Umbilical cord (tissue), 2 donors: ENCODE data around the gene MSI2. TPM values are rescaled to one million over a fixed set of nuclear protein-coding genes. Genes with fewer than 3 reads are reported as not detected.
A peak's percentile ranks its signal among the peaks of the same experiment; 100 is the strongest.

Experiments used
- DNase-seq: peaks from one replicate; pipeline ENCODE4 v3.0.0-alpha.2; 2015; ENCODE audit warnings: low spot score
- total RNA-seq: library from RNA; depleted of rRNA; stranded (reverse); fragments of >200 nt; gene quantifications from one replicate; pipeline ENCODE4 v1.2.3, GENCODE V29; 2014; ENCODE audit warnings: low replicate concordance; ENCODE audit not compliant: insufficient read depth

Gene MSI2
- total RNA-seq, 1 donor from 2014 or later = 62.6 TPM

DNA sequence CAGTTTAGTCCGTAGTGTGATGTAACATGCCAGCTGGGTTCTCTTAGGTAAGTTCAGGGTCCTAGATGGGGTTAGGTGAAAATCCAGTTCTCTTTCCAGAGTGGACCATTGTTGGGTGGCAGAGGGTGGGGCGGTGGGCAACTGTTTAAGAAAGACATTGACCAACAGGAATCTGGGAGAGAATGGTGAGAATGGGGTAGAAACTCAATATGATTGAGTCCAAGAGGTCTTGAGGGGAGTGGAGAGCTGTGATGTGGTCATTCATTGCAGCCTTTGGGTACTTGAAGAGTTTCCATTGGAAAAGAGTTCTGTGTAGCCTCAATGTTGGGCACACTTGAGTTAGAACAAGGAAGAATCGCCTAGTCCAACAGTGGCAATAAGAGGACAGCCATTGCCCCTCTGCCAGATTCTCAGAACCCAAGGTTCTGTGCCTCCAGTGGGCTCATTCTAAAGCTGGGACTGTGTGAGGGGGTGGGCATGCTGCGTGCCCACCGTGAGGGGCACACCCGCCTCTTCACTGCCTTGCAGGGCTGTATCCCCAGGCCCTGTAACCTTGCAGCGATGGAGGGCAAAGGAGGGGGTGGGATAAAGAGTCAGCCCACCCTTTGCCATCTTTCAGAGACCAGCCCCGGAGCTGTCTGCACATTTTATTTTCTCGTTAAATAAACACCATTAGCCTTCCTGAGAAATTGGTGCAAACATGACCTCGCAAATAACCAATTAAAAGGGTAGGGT lies 280.6 kb downstream of the MSI2 start:
- no peak for DNase-seq

DNA sequence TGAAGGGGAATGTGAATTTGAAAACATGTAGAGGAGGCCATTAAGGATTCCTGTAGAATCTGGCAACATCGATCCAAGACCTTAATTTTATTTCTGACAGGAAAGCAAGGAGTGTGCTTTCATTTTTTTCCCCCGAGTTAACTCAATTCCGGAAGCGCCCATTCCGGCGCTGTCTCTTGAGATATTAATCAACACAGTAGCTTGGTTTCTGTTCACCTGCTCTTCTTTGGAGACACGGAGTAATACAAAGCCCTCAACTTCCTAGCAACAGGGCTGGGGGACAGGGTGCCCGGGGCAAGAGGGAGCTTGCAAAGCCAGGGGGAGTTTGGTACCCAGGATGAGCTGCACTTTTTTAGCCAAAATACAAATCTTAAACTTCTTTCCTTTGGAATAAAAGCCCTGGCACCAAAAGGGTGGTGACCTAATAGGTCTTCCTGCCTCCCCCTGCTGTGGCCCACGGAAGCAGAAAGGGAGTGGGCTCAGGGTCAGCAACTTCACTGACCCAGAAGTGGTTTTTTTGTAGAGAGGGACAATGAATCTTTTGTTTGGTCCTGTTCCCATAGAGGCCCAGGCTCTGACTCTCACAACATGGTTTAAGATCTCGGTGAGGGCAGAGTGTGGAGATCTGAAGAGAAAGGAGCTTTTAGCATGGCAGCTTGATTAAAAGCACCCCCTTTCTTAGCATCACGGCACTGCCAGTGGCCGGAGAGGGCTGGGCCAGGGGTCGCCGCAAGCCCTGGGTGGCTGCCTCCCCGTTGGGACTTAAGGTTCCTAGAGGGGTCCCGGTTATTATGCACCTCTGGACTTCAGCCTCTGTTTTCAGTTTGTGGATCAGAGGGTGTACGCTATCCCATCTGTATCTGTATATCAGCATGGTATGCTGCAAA lies 281.4 kb downstream of the MSI2 start:
- no peak for DNase-seq

DNA sequence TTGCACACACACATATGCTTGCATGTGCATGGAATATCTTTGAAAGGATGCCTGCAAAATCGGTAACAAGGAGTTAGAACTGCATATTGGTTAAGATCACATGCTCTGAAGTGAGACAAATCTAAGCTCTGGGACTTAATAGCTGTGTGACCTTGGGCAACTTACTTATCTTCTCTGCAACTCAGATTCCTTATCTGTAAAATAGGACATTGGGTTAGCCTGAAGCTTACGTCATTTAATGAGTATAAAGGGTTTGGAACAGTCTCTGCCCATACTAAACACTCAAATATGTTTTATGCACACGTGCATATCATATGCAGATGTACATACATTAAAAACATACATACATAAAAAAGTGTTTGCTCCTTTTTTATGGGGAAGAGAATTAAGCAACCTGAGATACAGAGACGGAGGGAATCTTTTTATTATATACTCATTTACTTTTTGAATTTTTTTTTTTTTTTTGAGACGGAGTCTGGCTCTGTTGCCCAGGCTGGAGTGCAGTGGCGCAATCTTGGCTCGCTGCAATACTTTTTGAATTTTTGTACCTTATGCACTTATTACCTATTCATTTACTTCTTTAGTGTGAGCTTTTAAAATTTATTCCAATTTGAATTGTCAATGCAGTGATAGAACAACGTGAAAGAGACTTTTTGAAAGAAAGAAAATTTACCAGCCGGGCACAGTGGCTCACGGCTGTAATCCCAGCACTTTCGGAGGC lies 282.6 kb downstream of the MSI2 start:
- peak; percentile 86 for DNase-seq

DNA sequence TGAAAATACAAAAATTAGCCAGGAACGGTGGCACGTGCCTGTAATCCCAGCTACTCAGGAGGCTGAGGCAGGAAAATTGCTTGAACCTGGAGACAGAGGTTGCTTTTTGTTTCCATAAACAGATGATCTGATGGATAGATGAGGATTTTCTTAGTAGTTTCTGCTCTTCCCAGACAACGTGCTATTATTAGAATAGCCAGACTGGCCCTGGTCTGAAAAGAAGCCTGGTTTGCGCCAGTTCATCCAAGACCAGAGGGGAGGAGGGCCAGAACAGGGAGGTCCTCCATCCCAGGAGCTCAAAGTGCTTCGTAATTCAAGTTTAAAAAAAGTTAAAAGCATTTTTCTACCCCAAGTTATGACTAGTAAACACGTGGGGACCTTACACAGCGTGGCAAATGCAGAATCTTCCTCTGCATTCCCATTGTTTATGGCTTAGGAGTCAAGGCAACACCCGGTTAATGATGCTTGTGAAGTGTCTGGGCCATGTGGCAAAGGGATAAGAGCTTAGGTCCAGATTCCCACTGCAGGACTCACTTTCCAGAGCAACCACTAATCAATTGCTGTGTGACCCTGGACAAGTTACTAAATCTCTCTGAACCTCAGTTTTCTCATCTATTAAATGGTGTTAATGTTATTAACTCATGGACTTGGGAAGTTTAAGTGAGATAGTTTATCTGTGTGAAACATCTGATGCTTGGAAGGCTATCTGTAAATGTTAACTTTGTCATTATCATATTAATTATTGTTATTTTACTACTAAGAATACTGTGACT lies 283.4 kb downstream of the MSI2 start:
- DNase-seq = peak; percentile 96

DNA sequence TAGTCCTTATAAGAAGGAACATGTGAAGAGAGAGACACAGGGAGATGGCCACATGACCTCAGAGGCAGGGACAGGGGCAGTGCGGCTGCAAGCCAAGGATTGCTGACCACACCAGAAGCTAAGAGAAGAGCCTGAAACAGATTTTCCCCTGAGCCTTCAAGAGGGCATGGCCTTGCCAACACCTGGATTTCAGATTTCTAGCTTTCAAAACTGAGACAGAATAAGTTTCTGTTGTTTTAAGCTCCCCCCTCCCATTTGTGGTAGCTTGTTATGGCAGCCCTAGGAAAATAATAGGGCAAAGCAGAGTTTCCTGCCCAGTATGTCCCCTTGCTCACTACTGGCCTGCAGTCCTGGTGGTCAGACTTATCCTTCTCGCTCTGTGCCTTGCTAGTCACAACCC lies 284.3 kb downstream of the MSI2 start:
- DNase-seq = no peak

DNA sequence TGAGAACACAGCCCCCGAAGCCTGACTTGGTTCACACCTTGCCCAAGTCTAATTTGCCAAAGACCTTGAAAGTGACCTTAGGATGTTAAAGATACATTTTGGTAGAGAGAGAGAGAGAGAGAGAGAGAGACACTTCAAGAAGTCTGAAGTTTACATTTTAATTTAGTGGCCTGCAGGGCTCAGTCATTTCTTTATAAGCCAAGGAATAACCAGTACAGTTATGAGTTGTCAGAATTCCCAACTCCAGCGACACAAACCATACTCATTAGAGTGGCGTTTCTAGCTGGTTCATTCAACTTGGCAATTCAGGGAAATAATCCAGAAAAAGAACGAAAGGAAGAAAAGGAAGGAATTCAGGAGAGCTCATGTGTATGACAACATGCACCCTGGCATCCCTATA lies 284.7 kb downstream of the MSI2 start:
- no peak for DNase-seq

DNA sequence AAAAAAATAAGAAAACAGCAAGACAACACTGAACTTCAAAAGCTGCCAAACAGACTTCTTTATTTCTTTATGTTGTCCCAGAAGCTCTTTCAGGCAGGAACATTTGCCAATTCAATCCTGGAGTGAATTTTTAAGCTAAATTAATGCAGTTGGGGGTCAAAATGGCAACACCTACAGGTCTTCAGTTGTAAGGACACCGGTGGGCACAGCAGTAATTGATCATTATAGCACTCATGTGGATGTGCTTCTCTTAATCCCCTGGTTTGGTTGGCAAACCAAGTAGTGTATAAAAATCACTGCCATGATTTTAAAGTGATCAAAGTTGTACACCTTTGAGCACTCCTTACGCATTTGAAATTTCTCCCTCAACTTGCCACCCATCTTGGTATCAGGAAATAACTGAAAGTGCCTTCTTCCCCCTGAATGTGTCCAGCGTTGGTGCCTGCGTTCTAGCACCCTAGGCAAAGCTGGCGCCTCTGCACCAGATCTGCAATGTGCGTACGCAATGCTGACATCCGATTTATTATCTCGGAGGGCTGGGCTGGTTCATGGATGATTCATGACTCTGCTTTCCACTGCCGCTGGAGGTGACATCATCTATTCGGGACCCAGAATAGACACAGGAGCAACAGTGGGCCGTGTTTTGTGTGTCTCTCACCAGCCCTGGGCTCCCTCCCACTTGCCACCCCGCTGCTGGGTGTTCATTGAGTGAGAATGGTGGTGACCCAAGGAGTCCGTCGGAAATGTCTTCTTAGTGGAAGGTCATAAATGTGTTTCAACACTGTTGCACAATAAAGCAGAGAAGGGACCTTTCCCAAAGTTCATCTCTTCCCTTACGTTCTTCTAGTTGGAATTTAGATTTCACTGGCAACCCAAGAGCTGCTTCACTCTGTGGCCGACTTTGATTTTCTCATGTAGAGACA lies 285.4 kb downstream of the MSI2 start:
- DNase-seq = peak; percentile 91

DNA sequence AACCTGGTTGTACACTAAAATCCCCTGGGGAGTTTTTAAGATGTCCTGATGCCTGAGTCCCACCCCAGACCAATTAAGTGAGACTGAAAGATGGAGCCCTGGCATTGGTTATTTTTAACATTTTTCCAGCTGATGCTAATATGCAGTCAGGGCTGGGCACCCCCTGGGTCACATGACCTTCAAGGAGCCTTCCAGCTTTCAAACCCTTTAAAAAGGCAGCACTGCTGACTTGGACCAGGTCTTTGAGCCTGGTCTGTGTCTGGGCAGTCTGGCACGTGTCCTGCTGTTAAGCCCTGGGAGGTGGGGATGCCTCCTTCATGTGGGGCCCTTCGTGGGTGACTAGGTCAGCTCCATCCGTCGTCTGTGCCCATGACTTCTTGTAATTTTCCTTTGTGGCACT lies 286.2 kb downstream of the MSI2 start:
- no peak for DNase-seq

DNA sequence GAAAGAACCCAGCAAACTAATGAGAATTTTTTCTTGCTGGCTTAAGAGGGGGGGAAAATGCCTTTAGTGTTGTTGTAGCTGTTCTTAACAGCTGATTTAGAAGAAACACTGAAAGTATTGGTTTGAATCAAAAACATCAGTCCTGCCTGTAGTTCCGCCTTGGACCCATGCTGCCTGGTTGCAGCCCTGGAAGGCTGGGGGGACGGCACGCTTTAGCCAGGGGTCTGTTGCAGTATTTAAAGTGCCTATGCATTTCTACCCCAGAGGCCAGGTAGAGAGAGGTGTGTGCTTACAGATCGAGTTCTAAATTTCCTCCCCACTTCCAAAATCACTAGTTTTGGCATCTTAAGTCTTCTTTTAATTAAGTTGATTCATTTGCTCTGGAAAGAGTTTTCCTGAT lies 286.9 kb downstream of the MSI2 start:
- DNase-seq = no peak

DNA sequence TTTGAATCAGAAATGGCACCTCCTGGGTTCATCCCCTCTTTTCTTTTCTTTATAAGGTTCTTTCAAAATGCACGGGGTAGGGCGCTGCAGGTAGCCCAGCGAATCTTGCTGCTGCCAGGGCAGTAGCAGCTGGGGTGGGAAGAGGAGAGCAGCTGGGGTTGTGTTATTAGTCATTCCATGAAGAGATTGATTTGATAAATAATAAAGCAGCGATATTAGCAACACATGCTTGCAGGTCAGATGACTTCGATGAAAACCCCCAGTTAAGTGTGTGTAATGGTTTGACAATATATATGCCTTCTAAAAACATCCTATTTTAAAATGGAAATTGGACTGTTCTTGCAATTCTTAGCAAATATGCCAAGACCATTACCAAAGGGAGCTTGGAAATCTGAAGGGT lies 288.1 kb downstream of the MSI2 start:
- DNase-seq = no peak

DNA sequence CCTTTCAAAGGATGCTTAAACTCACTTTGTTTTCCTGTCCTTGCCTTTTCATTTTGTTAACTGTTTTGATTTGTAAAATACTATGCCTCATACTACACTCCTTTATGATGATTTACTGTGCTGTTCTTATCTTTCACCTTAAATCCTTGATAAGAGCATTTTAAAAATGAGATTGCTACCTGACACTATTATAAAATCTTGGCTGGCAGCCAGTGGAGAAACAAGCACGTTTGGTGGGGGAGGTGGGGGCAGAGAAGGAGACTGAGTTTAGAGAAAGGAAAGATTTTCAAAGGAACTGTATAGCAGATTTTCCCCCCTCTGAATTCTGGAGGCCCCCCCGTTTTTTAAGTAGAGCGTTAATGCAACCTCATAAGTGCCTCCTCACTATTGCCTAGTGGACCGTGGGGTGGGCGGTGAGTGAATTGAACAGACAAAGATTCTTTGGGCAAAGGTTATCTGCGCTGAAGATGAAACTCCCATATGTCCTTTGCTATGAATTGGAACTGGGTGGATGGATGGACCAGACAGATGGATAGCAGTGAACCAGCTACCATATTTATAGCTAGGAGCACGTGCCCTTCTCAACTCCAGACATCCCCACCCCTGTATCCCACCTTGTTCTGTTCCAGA lies 288.6 kb downstream of the MSI2 start:
- DNase-seq = no peak

DNA sequence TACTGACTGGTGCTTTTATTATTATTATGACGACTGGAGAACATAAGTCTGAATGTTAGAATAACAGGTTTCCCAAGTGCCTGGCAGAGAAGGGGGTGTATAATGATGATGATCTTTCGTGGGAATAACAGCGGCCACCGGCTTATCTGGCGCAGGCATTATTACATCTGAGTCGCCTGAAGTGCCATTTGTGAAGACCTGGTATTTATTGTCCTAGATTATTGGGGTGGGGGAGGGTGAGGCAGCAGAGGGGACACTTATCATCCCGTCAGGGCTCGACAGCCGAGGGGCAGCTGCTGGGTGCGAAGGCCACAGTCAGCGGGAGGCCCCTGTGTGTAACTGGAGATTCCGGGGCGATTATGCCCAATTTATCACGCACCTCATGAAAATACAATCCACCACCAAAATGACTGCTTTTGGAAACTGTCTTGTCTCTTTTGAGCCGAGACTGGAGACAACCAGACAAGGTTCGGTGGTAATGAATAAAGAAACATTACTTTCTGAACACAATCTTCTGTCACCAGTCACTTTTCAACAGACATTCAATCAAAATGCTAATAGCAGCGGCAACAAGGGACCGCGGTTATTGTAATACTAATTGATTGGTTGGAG lies 289.5 kb downstream of the MSI2 start:
- DNase-seq = no peak

DNA sequence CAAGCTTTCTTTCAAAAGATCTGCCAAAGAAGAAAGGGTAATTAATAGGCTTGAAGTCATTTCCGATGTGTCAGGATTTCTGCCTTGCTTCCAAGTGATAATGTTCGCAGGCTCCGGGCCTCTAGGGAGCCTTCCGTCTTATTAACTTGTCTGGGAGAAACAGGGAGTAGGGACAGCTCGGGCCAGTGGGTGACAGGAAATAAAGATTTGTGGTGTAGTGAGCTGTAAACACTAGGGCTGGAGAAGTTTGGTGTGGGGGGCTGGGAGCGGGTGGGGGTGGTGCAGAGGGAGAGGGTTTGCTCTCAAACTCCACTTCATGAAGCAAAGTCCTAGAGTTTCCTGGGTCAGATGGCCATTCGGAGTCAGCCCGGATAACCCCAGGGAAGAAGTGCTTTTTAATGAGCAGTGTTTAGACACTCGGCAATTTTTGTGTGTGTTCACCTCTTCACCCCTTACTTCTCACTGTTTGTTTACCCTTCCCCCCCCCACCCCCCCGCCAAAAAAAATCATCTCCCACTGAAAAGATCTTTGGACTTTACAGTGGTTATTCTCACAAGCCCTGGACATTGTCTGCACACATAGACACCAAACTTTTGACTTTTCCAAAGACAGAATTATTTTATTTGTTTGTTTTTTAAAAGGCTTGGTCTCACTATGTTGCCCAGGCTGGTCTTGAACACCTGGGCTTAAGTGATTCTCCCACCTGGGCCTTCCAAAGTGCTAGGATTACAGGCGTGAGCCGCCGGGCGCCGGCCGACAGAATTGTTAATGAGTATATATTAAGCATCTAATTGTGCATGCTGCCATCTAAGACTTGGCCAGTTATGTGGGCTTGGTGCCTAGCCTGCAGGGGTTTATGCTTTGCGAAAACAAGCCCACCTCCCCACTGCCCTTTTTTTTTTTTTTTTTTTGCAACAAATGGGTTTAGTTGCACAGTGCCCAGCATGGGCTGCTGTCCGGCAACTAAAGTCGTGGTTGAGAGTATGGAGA lies 292.4 kb downstream of the MSI2 start:
- DNase-seq = no peak

DNA sequence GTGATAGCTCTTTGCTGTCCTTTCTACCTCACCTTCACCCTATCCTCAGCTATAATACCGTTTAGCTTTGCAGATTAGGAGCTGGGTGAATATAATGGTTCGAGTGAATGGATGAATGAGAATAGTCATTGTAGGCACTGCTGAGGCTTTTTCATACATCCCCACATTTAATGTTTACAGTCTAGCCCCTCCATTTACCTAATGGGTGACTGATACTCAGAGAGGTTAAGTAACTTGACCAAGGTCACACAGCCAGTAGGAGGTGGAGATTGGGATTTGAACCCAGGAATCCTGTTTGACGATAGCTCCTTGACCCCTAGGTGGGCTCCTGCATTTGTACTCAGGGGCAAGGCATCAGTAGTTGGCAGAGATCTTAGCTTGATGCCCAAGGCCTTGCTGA lies 293.1 kb downstream of the MSI2 start:
- no peak for DNase-seq

DNA sequence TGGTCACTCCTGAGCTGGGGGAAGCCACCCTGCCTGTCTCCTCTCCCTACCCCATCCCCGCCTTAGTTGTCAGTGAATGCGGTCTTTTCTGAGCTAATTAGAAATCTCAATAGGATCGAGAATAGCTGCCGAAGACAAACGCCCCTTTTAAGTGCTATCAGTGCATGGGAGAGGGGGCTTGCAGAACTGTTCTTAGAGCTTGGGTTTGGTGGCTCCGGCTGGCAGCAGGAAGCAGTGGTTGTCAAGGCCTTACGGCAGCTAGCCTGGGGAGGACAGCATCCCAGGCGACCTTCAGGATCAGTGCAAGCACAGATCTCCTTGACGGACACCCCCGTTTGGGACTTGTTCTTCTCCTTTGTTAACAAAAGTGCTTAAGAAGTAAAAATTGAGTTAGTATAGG lies 293.7 kb downstream of the MSI2 start:
- no peak for DNase-seq

DNA sequence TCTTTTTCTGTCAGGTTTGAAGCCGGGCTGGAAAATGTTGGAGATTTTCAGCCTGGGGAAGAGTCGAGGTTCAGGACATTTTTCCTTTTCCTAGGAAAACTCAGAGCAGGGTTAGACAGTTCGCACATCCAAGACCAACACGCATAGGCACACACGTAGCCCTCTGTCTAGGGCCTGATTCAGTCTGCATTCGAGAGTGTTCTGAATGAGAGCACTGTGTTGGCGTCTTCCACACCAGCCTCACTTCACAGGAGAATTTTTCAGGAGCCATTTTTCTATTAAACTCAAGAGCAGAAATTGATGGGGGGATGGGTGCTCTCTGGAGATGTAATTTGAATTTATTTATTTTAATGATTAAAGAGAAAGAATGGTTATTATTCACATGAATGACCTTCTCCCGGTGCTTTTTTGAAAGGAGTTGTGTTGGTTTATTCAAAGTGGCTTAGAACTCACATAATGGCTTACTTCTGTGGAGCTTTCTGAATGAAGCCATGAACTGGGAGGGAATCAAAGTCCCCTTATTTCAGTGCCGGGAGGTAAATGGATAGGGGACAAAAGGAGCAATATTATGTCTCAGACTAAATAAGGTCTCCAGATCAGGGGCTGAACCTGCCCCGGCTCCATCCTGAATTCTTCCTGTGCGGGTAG lies 294.5 kb downstream of the MSI2 start:
- no peak for DNase-seq

DNA sequence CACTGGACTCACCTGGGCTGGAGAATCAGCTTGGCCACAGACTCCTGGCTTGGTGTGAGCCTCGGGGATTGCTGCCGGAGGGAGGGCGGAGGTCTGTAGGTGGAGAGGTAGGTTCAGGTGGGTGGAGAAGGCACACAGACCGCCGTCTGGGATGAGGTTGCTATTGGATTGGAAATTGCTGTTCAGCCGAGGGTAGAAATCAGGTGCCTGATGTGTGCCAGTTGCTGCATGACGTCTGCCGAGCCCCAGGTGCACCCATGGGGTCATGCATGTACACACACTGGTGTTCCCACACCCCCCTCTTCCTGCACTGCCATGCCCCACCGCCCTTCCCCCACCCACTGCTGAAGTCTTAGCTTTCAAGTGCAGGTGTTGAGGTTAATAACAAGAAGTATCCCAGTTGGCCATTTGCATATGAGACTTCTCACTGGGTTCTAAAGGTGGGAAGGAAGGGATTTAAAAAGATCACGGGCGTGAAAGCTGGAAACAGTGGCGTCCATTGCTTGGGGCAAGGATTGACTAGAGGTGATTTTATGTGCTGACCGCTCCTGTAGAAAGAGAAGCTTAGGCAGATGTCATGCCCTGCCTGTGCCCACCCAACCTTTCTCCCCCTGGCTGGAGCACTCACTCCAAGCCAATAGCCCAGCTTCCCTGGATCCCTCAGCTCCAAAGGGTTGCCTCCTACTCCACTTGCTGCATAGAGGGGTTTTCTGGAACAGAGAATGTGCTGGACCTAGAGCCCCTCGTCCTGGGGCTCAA lies 295.2 kb downstream of the MSI2 start:
- DNase-seq = no peak
